GM12878 (cell line): ENCODE data around the gene OTUD3. TPM values are rescaled to one million over a fixed set of nuclear protein-coding genes. Genes with fewer than 3 reads are reported as not detected.
A peak's percentile ranks its signal among the peaks of the same experiment; 100 is the strongest.

ENCODE experiments used
- ATAC-seq: fragments of 200-7000 bp; cut with Tn5 transposase; 3 replicates; pipeline ENCODE4 v1.9.1; 2020; ENCODE audit warnings: mild to moderate bottlenecking, moderate library complexity
- Bru-seq: library from RNA; stranded (reverse); fragments of 400-500 nt; gene quantifications from one replicate; lab custom pipeline; 2021; lab: Mats Ljungman, UMichigan
- BruChase-seq, 2 experiments: library from RNA; stranded (reverse); fragments of 400-500 nt; gene quantifications; one replicate each; lab custom pipeline; 2021; lab: Mats Ljungman, UMichigan
- BruUV-seq: library from RNA; stranded (reverse); fragments of 400-500 nt; replicated peaks from 2 replicates; lab custom pipeline; 2021; lab: Mats Ljungman, UMichigan
- CTCF ChIA-PET: fragments of 300-600 bp; sonication (Branson Sonifier 250); formaldehyde crosslinking; extraction: SDS; loops from one replicate; lab custom pipeline; 2021; ENCODE audit warnings: inconsistent platforms; lab: Yijun Ruan, JAX
- POLR2A ChIA-PET: fragments of 350-600 bp; formaldehyde crosslinking; extraction: SDS; loops from one replicate; lab custom pipeline; 2021; ENCODE audit warnings: inconsistent platforms; lab: Charles Lee
- RAD21 ChIA-PET: fragments of 300-600 bp; sonication (Branson Sonifier 250); formaldehyde crosslinking; loops from one replicate; lab custom pipeline; 2023; ENCODE audit warnings: antibody characterized with exemption; ENCODE audit not compliant: unreplicated experiment; lab: Charles Lee
- SMC1A ChIA-PET: fragments of 300-600 bp; sonication (Branson Sonifier 250); formaldehyde crosslinking; loops from one replicate; lab custom pipeline; 2023; ENCODE audit not compliant: unreplicated experiment, uncharacterized antibody; lab: Charles Lee
- DNase-seq: peaks from one replicate; pipeline ENCODE4 v3.0.0-alpha.2; 2011; ENCODE audit warnings: low read depth, low spot score
- FAIRE-seq: peaks from 3 replicates; lab custom pipeline; 2011; peaks lifted over from hg19 to GRCh38; lab: Jason Lieb, UNC
- H2AFZ ChIP-seq: 2 replicates; pipeline ENCODE4 v1.6.0; 2011; ENCODE audit warnings: low read depth, low read length, control low read depth; ENCODE audit not compliant: control insufficient read depth
- H3K27ac ChIP-seq: 2 replicates; pipeline ENCODE4 v1.5.1; 2011; ENCODE audit warnings: control low read depth; ENCODE audit not compliant: control insufficient read depth, insufficient read depth
- H3K27me3 ChIP-seq, 2 experiments: replicated peaks in 1 of 2; 2 replicates each; pipeline versions ENCODE4 v1.6.0 to v1.6.1; 2011; ENCODE audit warnings: low read length in 1 of 2; ENCODE audit not compliant: control insufficient read depth in 2 of 2, insufficient read depth in 2 of 2
- H3K36me3 ChIP-seq, 2 experiments: 2 replicates each; pipeline ENCODE4 v1.5.1; 2011; ENCODE audit warnings: low read length in 1 of 2; ENCODE audit not compliant: control insufficient read depth in 2 of 2, insufficient read depth in 2 of 2
- H3K4me1 ChIP-seq: 2 replicates; pipeline ENCODE4 v1.6.1; 2011; ENCODE audit warnings: mild to moderate bottlenecking, low read length, moderate library complexity, mixed read lengths; ENCODE audit not compliant: control insufficient read depth, insufficient read depth
- H3K4me2 ChIP-seq: 2 replicates; pipeline ENCODE4 v1.6.0; 2011; ENCODE audit warnings: control low read depth; ENCODE audit not compliant: control insufficient read depth, insufficient read depth
- H3K4me3 ChIP-seq: fragments of 200-600 bp; sonication (generic); 2 replicates; pipeline ENCODE4 v1.5.1; 2016
- H3K79me2 ChIP-seq: 2 replicates; pipeline ENCODE4 v1.6.0; 2011; ENCODE audit warnings: low read length; ENCODE audit not compliant: control insufficient read depth, insufficient read depth
- H3K9ac ChIP-seq: 2 replicates; pipeline ENCODE4 v1.8.0; 2011; ENCODE audit warnings: low read length, control low read depth, mixed read lengths; ENCODE audit not compliant: control insufficient read depth, insufficient read depth
- H3K9me3 ChIP-seq: replicated peaks from 3 replicates; pipeline ENCODE4 v1.5.1; 2011; ENCODE audit warnings: mild to moderate bottlenecking, low read length; ENCODE audit not compliant: control insufficient read depth, insufficient read depth
- H4K20me1 ChIP-seq: 2 replicates; pipeline ENCODE4 v1.6.0; 2011; ENCODE audit not compliant: control insufficient read depth, insufficient read depth
- BACH1 ChIP-seq: fragments of 450-650 bp; IDR thresholded peaks from 2 replicates; pipeline ENCODE4 v1.6.1; 2017; ENCODE audit warnings: mild to moderate bottlenecking, borderline replicate concordance
- BRCA1 ChIP-seq: IDR thresholded peaks from 2 replicates; pipeline ENCODE4 v1.6.1; 2011; ENCODE audit warnings: low read depth, low read length, improper control_type of control experiment
- CHD1 ChIP-seq: IDR thresholded peaks from 2 replicates; pipeline ENCODE4 v1.6.1; 2012; ENCODE audit warnings: low read depth, low read length, improper control_type of control experiment
- CREB1 ChIP-seq: IDR thresholded peaks from 2 replicates; pipeline ENCODE4 v1.6.1; 2012; ENCODE audit warnings: low read depth, mild to moderate bottlenecking, inconsistent platforms
- HDGF ChIP-seq: fragments of 450-650 bp; IDR thresholded peaks from 2 replicates; pipeline ENCODE4 v1.6.1; 2016; ENCODE audit warnings: antibody characterized with exemption
- KLF5 ChIP-seq: fragments of 450-650 bp; IDR thresholded peaks from 2 replicates; pipeline ENCODE4 v1.6.1; 2014; ENCODE audit warnings: mild to moderate bottlenecking; ENCODE audit not compliant: partially characterized antibody
- MXI1 ChIP-seq: fragments of 150-350 bp; IDR thresholded peaks from 2 replicates; pipeline ENCODE4 v1.6.1; 2011; ENCODE audit warnings: low read depth, mild to moderate bottlenecking, inconsistent platforms, low read length, improper control_type of control experiment
- PAX5 ChIP-seq: IDR thresholded peaks from 2 replicates; pipeline ENCODE4 v1.6.1; 2011; ENCODE audit warnings: low read depth, low read length, borderline replicate concordance
- RUNX3 ChIP-seq: IDR thresholded peaks from 2 replicates; pipeline ENCODE4 v1.6.1; 2012; ENCODE audit warnings: low read length, inconsistent platforms
- TCF7 ChIP-seq: IDR thresholded peaks from 2 replicates; pipeline ENCODE4 v1.6.1; 2014; ENCODE audit warnings: antibody characterized with exemption, borderline replicate concordance
- WRNIP1 ChIP-seq: IDR thresholded peaks from 2 replicates; pipeline ENCODE4 v1.6.1; 2011; ENCODE audit warnings: low read depth, low read length, improper control_type of control experiment, borderline replicate concordance
- WGBS: methylation state at CpG from one replicate; pipeline ENCODE4 v1.1.6; 2016; ENCODE audit warnings: low lambda C conversion rate; ENCODE audit not compliant: insufficient replicate concordance, insufficient coverage; ENCODE audit errors: missing lambda C conversion rate; 5-methylcytosine and 5-hydroxymethylcytosine counted together
- in situ Hi-C: fragments of 300-500 bp; cut with MboI; formaldehyde crosslinking; loops from 9 replicates; pipeline ENCODE4 v1.14.3; 2018; ENCODE audit warnings: mixed read lengths
- intact Hi-C: fragments of 100-400 bp; cut with micrococcal nuclease; formaldehyde crosslinking; loops from one replicate; pipeline ENCODE4 v1.14.2; 2022; ENCODE audit not compliant: unreplicated experiment
- long read RNA-seq, 2 experiments: library from polyadenylated mRNA; unstranded; transcript quantifications; one replicate each; pipeline ENCODE4 v2.0.0, GENCODE V29; 2019 to 2020
- polyA minus RNA-seq, 3 experiments: library from RNA; depleted of rRNA, polyadenylated mRNA; stranded (reverse); fragments of >200 nt; gene quantifications; 2 replicates each; pipeline ENCODE4 v1.2.3, GENCODE V29; 2011
- polyA plus RNA-seq, 11 experiments: library from polyadenylated mRNA; depleted of rRNA in 4 of 11; unstranded in 6 of 11; stranded (reverse) in 5 of 11; fragments of >200 nt; fragmentation: Nextera tagmentation in 4 of 11; fragmentation: Illumina TruSeq in 1 of 11; extraction: Ambion mirVana in 4 of 11; extraction: Trizol in 1 of 11; gene quantifications; 1 replicate in 1 of 11; 2 replicates in 10 of 11; pipeline versions ENCODE4 v1.2.1 to v1.2.3, GENCODE V29; 2011 to 2016; ENCODE audit warnings: inconsistent platforms in 2 of 11, missing spikeins in 2 of 11, low read depth in 1 of 11
- total RNA-seq, 4 experiments: library from RNA; depleted of rRNA in 3 of 4; stranded (reverse); fragments of >200 nt in 3 of 4; fragmentation: Illumina TruSeq in 1 of 4; extraction: Trizol in 1 of 4; gene quantifications; 2 replicates each; pipeline versions ENCODE4 v1.2.1 to v1.2.3, GENCODE V29; 2013 to 2021
- TF ChIP-seq, protein P1 (sequence below): IDR thresholded peaks from 2 replicates; pipeline ENCODE4 v1.6.1; 2011; ENCODE audit warnings: low read depth, low read length, improper control_type of control experiment, borderline replicate concordance
- TF ChIP-seq, protein P2 (sequence below): IDR thresholded peaks from 2 replicates; pipeline ENCODE4 v1.6.1; 2012; ENCODE audit warnings: low read depth, low read length, improper control_type of control experiment
- TF ChIP-seq, protein P3 (sequence below): IDR thresholded peaks from 2 replicates; pipeline ENCODE4 v1.6.1; 2011; ENCODE audit warnings: borderline replicate concordance, low read depth, mild to moderate bottlenecking, moderate library complexity, mixed read lengths, low read length; ENCODE audit not compliant: insufficient read depth; ENCODE audit errors: extremely low read length

Gene OTUD3, protein sequence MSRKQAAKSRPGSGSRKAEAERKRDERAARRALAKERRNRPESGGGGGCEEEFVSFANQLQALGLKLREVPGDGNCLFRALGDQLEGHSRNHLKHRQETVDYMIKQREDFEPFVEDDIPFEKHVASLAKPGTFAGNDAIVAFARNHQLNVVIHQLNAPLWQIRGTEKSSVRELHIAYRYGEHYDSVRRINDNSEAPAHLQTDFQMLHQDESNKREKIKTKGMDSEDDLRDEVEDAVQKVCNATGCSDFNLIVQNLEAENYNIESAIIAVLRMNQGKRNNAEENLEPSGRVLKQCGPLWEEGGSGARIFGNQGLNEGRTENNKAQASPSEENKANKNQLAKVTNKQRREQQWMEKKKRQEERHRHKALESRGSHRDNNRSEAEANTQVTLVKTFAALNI
- total RNA-seq (2013; cell fraction: nucleolus; rRNA removed): 19.9 and 24.2 TPM in 2 replicates
- total RNA-seq (2014; rRNA removed): 4.3 and 6.3 TPM in 2 replicates
- 8.0 TPM in 2 replicates for total RNA-seq (2014; rRNA removed; fragmentation: Illumina TruSeq; extraction: Trizol)
- 5.1 and 8.4 TPM in 2 replicates for total RNA-seq (2021)
- polyA plus RNA-seq (2011; ENCODE audit: low read depth): 3.7 TPM
- polyA plus RNA-seq (2011; rRNA removed): 8.9 and 10.9 TPM in 2 replicates
- 3.1 and 3.9 TPM in 2 replicates for polyA plus RNA-seq (2011; cell fraction: cytosol; rRNA removed)
- polyA plus RNA-seq (2011; cell fraction: nucleus; rRNA removed): 9.8 and 12.3 TPM in 2 replicates
- polyA plus RNA-seq (2012): 4.2 and 6.1 TPM in 2 replicates
- polyA plus RNA-seq (2014; fragmentation: Illumina TruSeq; extraction: Trizol): 5.3 and 6.7 TPM in 2 replicates
- under 1 TPM; 0.77 to 1.00 TPM for polyA plus RNA-seq (2014; fragmentation: Nextera tagmentation; extraction: Ambion mirVana)
- 5.3 and 7.4 TPM in 2 replicates for polyA plus RNA-seq (2014; rRNA removed)
- polyA plus RNA-seq (2016; fragmentation: Nextera tagmentation; extraction: Ambion mirVana): 1 to 10 TPM; 1.8 to 1.9 TPM
- 4.1 and 5.3 TPM in 2 replicates for polyA minus RNA-seq (2011; rRNA and poly(A)+ RNA removed)
- 1.1 and 2.1 TPM in 2 replicates for polyA minus RNA-seq (2011; cell fraction: cytosol; rRNA and poly(A)+ RNA removed)
- polyA minus RNA-seq (2011; cell fraction: nucleus; rRNA and poly(A)+ RNA removed): 6.3 and 11.9 TPM in 2 replicates
- Bru-seq, nascent RNA: percentile 77 among the genes with signal in this experiment
- percentile 82 among the genes with signal in this experiment for BruChase-seq, experiment 1, labeled RNA remaining after a 6-hour chase
- percentile 84 among the genes with signal in this experiment for BruChase-seq, experiment 2, labeled RNA remaining after a 2-hour chase
- long read RNA-seq, experiment 1, partial matches to known transcripts: 0 of 1 reads
- long read RNA-seq, experiment 1, other reads (novel, unspliced or antisense): 1 of 1 reads
- long read RNA-seq, experiment 2: 0 reads

DNA sequence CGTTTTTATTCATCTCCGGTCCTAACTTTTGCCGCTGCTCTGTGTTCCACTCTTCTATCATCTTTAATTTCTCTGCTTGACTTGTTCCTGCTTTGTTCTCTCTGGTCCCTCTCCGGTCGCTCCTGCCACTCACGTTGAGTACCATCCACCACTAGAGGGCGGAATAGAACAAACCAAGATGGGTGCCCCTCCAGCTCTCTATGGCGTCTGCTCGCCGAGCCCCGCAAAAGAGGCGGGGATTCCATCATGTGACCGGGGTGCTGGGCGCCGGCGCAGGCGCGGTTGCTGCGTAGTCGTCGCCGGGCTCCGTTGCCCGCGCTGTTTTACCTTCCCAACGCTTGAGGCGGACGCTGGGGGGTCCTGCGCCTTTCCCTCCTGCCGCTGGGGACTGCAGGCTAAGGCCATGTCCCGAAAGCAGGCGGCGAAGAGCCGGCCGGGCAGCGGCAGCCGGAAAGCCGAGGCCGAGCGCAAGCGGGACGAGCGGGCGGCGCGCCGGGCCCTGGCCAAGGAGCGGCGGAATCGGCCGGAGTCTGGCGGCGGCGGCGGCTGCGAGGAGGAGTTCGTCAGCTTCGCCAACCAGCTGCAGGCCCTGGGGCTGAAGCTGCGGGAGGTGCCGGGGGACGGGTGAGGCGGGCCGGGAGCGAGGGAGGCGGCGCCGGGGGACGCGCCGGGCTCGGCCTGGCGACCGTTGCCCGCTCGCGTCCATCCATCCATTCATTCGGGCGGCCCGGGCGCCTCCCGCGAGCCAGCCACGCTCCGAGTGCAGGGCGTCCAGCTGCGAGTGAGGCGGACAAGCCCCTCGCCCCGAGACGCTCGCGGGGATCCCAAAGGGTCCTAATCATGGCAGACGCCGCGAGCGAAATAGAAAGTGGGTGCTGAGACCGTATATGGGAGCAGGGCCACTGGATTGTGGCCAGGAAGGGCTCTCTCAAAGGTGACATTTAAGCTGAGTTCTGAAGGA lies at the start of gene OTUD3:
OTUD3 (plus strand) TSS at position 285 of the 961 bp plus-strand sequence; CDS start at position 404, 119 bp downstream.
- ChIA-PET CTCF (interaction anchor here (0.6 to 2.3 kb wide), 19 partner anchors 10 to 1631 kb away, joined by 3 to 9 read pairs (median 4); no protein-coding TSS in a partner anchor), SMC1A (interaction anchor here (0.6 to 2.4 kb wide), 8 partner anchors 10 to 269 kb away, joined by 3 to 9 read pairs (median 3); no protein-coding TSS in a partner anchor)
- in situ Hi-C loops: no loop called here
- no peak for TF ChIP-seq WRNIP1
- TF ChIP-seq CHD1: 0 out of 2 replicates have a peak, but pooled peaks have one; percentile 73
- peak; percentile 42 for TF ChIP-seq HDGF
- TF ChIP-seq, protein P1, sequence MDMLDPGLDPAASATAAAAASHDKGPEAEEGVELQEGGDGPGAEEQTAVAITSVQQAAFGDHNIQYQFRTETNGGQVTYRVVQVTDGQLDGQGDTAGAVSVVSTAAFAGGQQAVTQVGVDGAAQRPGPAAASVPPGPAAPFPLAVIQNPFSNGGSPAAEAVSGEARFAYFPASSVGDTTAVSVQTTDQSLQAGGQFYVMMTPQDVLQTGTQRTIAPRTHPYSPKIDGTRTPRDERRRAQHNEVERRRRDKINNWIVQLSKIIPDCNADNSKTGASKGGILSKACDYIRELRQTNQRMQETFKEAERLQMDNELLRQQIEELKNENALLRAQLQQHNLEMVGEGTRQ: peak; percentile 94
- TF ChIP-seq RUNX3: peak; percentile 34; the same call in 1 of the 2 replicates
- TF ChIP-seq CREB1: no peak; the same call in 1 of the 2 replicates
- TF ChIP-seq, protein P2, sequence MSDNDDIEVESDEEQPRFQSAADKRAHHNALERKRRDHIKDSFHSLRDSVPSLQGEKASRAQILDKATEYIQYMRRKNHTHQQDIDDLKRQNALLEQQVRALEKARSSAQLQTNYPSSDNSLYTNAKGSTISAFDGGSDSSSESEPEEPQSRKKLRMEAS: peak; percentile 77
- no peak; the same call in 1 of the 2 replicates for TF ChIP-seq PAX5
- no peak for TF ChIP-seq TCF7
- TF ChIP-seq, protein P3, sequence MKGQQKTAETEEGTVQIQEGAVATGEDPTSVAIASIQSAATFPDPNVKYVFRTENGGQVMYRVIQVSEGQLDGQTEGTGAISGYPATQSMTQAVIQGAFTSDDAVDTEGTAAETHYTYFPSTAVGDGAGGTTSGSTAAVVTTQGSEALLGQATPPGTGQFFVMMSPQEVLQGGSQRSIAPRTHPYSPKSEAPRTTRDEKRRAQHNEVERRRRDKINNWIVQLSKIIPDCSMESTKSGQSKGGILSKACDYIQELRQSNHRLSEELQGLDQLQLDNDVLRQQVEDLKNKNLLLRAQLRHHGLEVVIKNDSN: peak; percentile 94
- no peak for TF ChIP-seq BRCA1
- TF ChIP-seq KLF5: peak; percentile 73
- TF ChIP-seq BACH1: 0 out of 2 replicates have a peak, but pooled peaks have one; percentile 32
- peak; percentile 50; the same call in 1 of the 2 replicates for TF ChIP-seq MXI1

More for the DNA sequence above, at the start of gene OTUD3:
- Histone ChIP-seq H4K20me1 (no peaks in the 10 kb centered on the region), H3K27ac (peak within 1 kb of the TSS; percentile 81), H3K27me3 (no peaks in the 10 kb centered on the region; a peak in 1 of 4 replicates), H3K4me2 (peak within 1 kb of the TSS; percentile 84), H3K4me1 (no peaks in the 10 kb centered on the region; the same call in 1 of the 2 replicates), H3K79me2 (peaks cover 38% of the 10 kb centered on the region), H2AFZ (peak within 1 kb of the TSS; percentile 93), H3K36me3 (no peaks in the 10 kb centered on the region), H3K9ac (peak within 1 kb of the TSS; percentile 76), H3K4me3 (peak within 1 kb of the TSS; percentile 96), H3K9me3 (no peaks in the 10 kb centered on the region)
- ChIA-PET POLR2A (interaction anchor here (1.0 kb wide), 1 partner anchor 285 kb away, joined by 4 read pairs; a partner anchor contains a TSS), RAD21 (interaction anchor here (1.3 to 2.2 kb wide), 3 partner anchors 35 to 330 kb away, joined by 3 to 8 read pairs (median 4); no protein-coding TSS in a partner anchor)
- under 1% methylated on average over 73 of the region's 97 CpGs for WGBS
- peak; percentile 80 for FAIRE-seq
- no TSS peak for BruUV-seq
- peak; percentile 95 for ATAC-seq
- intact Hi-C loops: loop anchor here (1.0 kb wide), 1 partner anchor 270 kb away; no protein-coding TSS in a partner anchor
- peak; percentile 84 for DNase-seq
